Stimulated activated memory B cell treated with anti-CD40 and anti-IgM and Interleukin-4, amounts not matched to agents 10 μg/mL and 1 μg/mL and 100 μg/mL, for 72 hours (primary cell): ENCODE measurements around the gene NHS.
"Not testable (repeated sequence)": the region's sequence is repeated elsewhere in the genome, so short reads cannot be mapped to it uniquely, and the experiment has no call there.

ENCODE experiments used
- ATAC-seq: fragments of 150-1000 bp; cut with Tn5 transposase; 2 replicates; pipeline ENCODE4 v1.10.0; 2021
- H3K27ac Mint-ChIP-seq: one replicate; pipeline ENCODE4 v1.8.0; 2022; ENCODE audit warnings: mild to moderate bottlenecking, mixed read lengths
- H3K27me3 Mint-ChIP-seq: one replicate; pipeline ENCODE4 v1.8.0; 2022; ENCODE audit warnings: mixed read lengths
- H3K36me3 Mint-ChIP-seq: one replicate; pipeline ENCODE4 v1.8.0; 2022; ENCODE audit warnings: mixed read lengths
- H3K4me1 Mint-ChIP-seq: one replicate; pipeline ENCODE4 v1.8.0; 2022; ENCODE audit warnings: mixed read lengths
- H3K4me3 Mint-ChIP-seq: one replicate; pipeline ENCODE4 v1.8.0; 2022; ENCODE audit warnings: mild to moderate bottlenecking, moderate library complexity, mixed read lengths
- H3K9me3 Mint-ChIP-seq: one replicate; pipeline ENCODE4 v1.8.0; 2022; ENCODE audit warnings: mixed read lengths

NHS gene

GRCh38 chrX:17481086-17481485 lies 106.1 kb downstream of the NHS start:
- no peaks in the 10 kb centered on the region for H3K9me3 Mint-ChIP-seq
- no peaks in the 10 kb centered on the region for H3K36me3 Mint-ChIP-seq
- no peak for ATAC-seq
- H3K27ac Mint-ChIP-seq: no peak overlapping the region
- H3K4me3 Mint-ChIP-seq: no peak overlapping the region
- no peaks in the 10 kb centered on the region for H3K27me3 Mint-ChIP-seq
- H3K4me1 Mint-ChIP-seq: no peaks in the 10 kb centered on the region

GRCh38 chrX:17484592-17484991 lies 109.6 kb downstream of the NHS start:
- no peaks in the 10 kb centered on the region for H3K27me3 Mint-ChIP-seq
- no peaks in the 10 kb centered on the region for H3K9me3 Mint-ChIP-seq
- no peaks in the 10 kb centered on the region for H3K36me3 Mint-ChIP-seq
- ATAC-seq: no peak
- no peak overlapping the region for H3K27ac Mint-ChIP-seq
- no peak overlapping the region for H3K4me3 Mint-ChIP-seq
- no peaks in the 10 kb centered on the region for H3K4me1 Mint-ChIP-seq

GRCh38 chrX:17485391-17485790 lies 110.4 kb downstream of the NHS start:
- H3K36me3 Mint-ChIP-seq: no peaks in the 10 kb centered on the region
- ATAC-seq: no peak
- H3K27me3 Mint-ChIP-seq: no peaks in the 10 kb centered on the region
- no peaks in the 10 kb centered on the region for H3K9me3 Mint-ChIP-seq
- H3K4me3 Mint-ChIP-seq: no peak overlapping the region
- no peaks in the 10 kb centered on the region for H3K4me1 Mint-ChIP-seq
- no peak overlapping the region for H3K27ac Mint-ChIP-seq

GRCh38 chrX:17488036-17488435 lies 113.0 kb downstream of the NHS start:
- no peaks in the 10 kb centered on the region for H3K36me3 Mint-ChIP-seq
- H3K9me3 Mint-ChIP-seq: peaks cover 4% of the 10 kb centered on the region
- no peaks in the 10 kb centered on the region for H3K4me1 Mint-ChIP-seq
- ATAC-seq: no peak
- H3K27me3 Mint-ChIP-seq: no peaks in the 10 kb centered on the region
- H3K27ac Mint-ChIP-seq: no peak overlapping the region
- no peak overlapping the region for H3K4me3 Mint-ChIP-seq

GRCh38 chrX:17494216-17494615 lies 119.2 kb downstream of the NHS start:
- Mint-ChIP-seq H3K27me3 (no peaks in the 10 kb centered on the region), H3K4me3 (no peak overlapping the region), H3K27ac (no peak overlapping the region), H3K36me3 (no peaks in the 10 kb centered on the region), H3K4me1 (no peaks in the 10 kb centered on the region), H3K9me3 (peaks cover 4% of the 10 kb centered on the region)
- no peak for ATAC-seq

GRCh38 chrX:17495052-17495451 lies 120.1 kb downstream of the NHS start:
- Mint-ChIP-seq H3K9me3 (peaks cover 4% of the 10 kb centered on the region), H3K4me3 (no peak overlapping the region), H3K27me3 (no peaks in the 10 kb centered on the region), H3K4me1 (no peaks in the 10 kb centered on the region), H3K36me3 (no peaks in the 10 kb centered on the region), H3K27ac (no peak overlapping the region)
- ATAC-seq: no peak

GRCh38 chrX:17496407-17496806 lies 121.4 kb downstream of the NHS start:
- no peaks in the 10 kb centered on the region for H3K4me1 Mint-ChIP-seq
- H3K27me3 Mint-ChIP-seq: no peaks in the 10 kb centered on the region
- peaks cover 4% of the 10 kb centered on the region for H3K9me3 Mint-ChIP-seq

GRCh38 chrX:17497193-17497592 lies 122.2 kb downstream of the NHS start:
- no peaks in the 10 kb centered on the region for H3K36me3 Mint-ChIP-seq

More at GRCh38 chrX:17496407-17496806, 121.4 kb downstream of the NHS start:
- Mint-ChIP-seq H3K36me3 (no peaks in the 10 kb centered on the region), H3K4me3 (no peak overlapping the region), H3K27ac (no peak overlapping the region)
- ATAC-seq: no peak

GRCh38 chrX:17499512-17499911 lies 124.5 kb downstream of the NHS start:
- Mint-ChIP-seq H3K36me3 (no peaks in the 10 kb centered on the region), H3K27me3 (no peaks in the 10 kb centered on the region), H3K9me3 (no peaks in the 10 kb centered on the region), H3K4me3 (no peak overlapping the region), H3K27ac (no peak overlapping the region), H3K4me1 (no peaks in the 10 kb centered on the region)
- ATAC-seq: no peak

More at GRCh38 chrX:17497193-17497592, 122.2 kb downstream of the NHS start:
- ATAC-seq: no peak
- H3K4me1 Mint-ChIP-seq: no peaks in the 10 kb centered on the region
- peaks cover under 1% of the 10 kb centered on the region for H3K9me3 Mint-ChIP-seq
- H3K4me3 Mint-ChIP-seq: no peak overlapping the region
- H3K27ac Mint-ChIP-seq: no peak overlapping the region
- no peaks in the 10 kb centered on the region for H3K27me3 Mint-ChIP-seq

GRCh38 chrX:17500145-17500579 lies 125.2 kb downstream of the NHS start:
- Mint-ChIP-seq H3K27ac (no peak overlapping the region), H3K36me3 (no peaks in the 10 kb centered on the region), H3K27me3 (no peaks in the 10 kb centered on the region), H3K4me1 (no peaks in the 10 kb centered on the region), H3K9me3 (no peaks in the 10 kb centered on the region), H3K4me3 (no peak overlapping the region)
- ATAC-seq: no peak

GRCh38 chrX:17501746-17502145 lies 126.7 kb downstream of the NHS start:
- no peak overlapping the region for H3K4me3 Mint-ChIP-seq
- H3K4me1 Mint-ChIP-seq: no peaks in the 10 kb centered on the region
- peaks cover 5% of the 10 kb centered on the region for H3K9me3 Mint-ChIP-seq
- ATAC-seq: no peak
- H3K27ac Mint-ChIP-seq: no peak overlapping the region
- H3K36me3 Mint-ChIP-seq: no peaks in the 10 kb centered on the region
- H3K27me3 Mint-ChIP-seq: no peaks in the 10 kb centered on the region

GRCh38 chrX:17506352-17506751 lies 131.4 kb downstream of the NHS start:
- not testable (repeated sequence) for H3K4me1 Mint-ChIP-seq, H3K9me3 Mint-ChIP-seq

GRCh38 chrX:17511556-17511955 lies 136.6 kb downstream of the NHS start:
- Mint-ChIP-seq H3K36me3 (no peaks in the 10 kb centered on the region), H3K27me3 (no peaks in the 10 kb centered on the region), H3K27ac (no peak overlapping the region), H3K4me3 (no peak overlapping the region), H3K9me3 (no peaks in the 10 kb centered on the region), H3K4me1 (no peaks in the 10 kb centered on the region)
- ATAC-seq: no peak

More at GRCh38 chrX:17506352-17506751, 131.4 kb downstream of the NHS start:
- not testable (repeated sequence) for H3K4me3 Mint-ChIP-seq, H3K27me3 Mint-ChIP-seq, ATAC-seq, H3K27ac Mint-ChIP-seq, H3K36me3 Mint-ChIP-seq

- ATAC-seq: no peak
- H3K27ac Mint-ChIP-seq: no peak overlapping the region
- no peaks in the 10 kb centered on the region for H3K9me3 Mint-ChIP-seq
- no peak overlapping the region for H3K4me3 Mint-ChIP-seq
- no peaks in the 10 kb centered on the region for H3K36me3 Mint-ChIP-seq
- no peaks in the 10 kb centered on the region for H3K4me1 Mint-ChIP-seq
- no peaks in the 10 kb centered on the region for H3K27me3 Mint-ChIP-seq
Measured at GRCh38 chrX:17519358-17519757, 144.4 kb downstream of the NHS start.

GRCh38 chrX:17520016-17520615 lies 145.1 kb downstream of the NHS start:
- Mint-ChIP-seq H3K36me3 (no peaks in the 10 kb centered on the region), H3K27ac (no peak overlapping the region), H3K27me3 (no peaks in the 10 kb centered on the region), H3K4me1 (no peaks in the 10 kb centered on the region), H3K4me3 (no peak overlapping the region), H3K9me3 (no peaks in the 10 kb centered on the region)
- ATAC-seq: no peak

- H3K27me3 Mint-ChIP-seq: no peaks in the 10 kb centered on the region
- no peaks in the 10 kb centered on the region for H3K36me3 Mint-ChIP-seq
- no peak for ATAC-seq
Measured at GRCh38 chrX:17521871-17522693, 147.1 kb downstream of the NHS start.

More at GRCh38 chrX:17521871-17522693, 147.1 kb downstream of the NHS start:
- no peak overlapping the region for H3K27ac Mint-ChIP-seq
- H3K4me3 Mint-ChIP-seq: no peak overlapping the region
- H3K9me3 Mint-ChIP-seq: no peaks in the 10 kb centered on the region
- no peaks in the 10 kb centered on the region for H3K4me1 Mint-ChIP-seq
